Kidney (tissue), 14 donors: Measurements from ENCODE around the gene MCRIP1. TPM values are rescaled to one million over a fixed set of nuclear protein-coding genes. Genes with fewer than 3 reads are reported as not detected.

Source experiments
- DNase-seq, 5 donors: peaks; one replicate each; pipeline ENCODE4 v3.0.0-alpha.2; 2013 to 2020
- FAIRE-seq: peaks from 2 replicates; lab custom pipeline; 2012; peaks lifted over from hg19 to GRCh38; lab: Jason Lieb, UNC
- H3K27ac ChIP-seq, 2 donors: one replicate each; pipeline ENCODE4 v1.7.0; 2013; ENCODE audit warnings: low read depth in 2 of 2, low read length in 2 of 2, inconsistent platforms in 1 of 2
- H3K27me3 ChIP-seq: one replicate; pipeline ENCODE4 v1.7.1; 2013; ENCODE audit warnings: low read length, inconsistent platforms; ENCODE audit not compliant: control insufficient read depth, insufficient read depth
- H3K36me3 ChIP-seq, 3 donors: one replicate each; pipeline versions ENCODE4 v1.7.0 to v1.7.1; 2013; ENCODE audit warnings: low read length in 3 of 3, control low read depth in 1 of 3, inconsistent platforms in 1 of 3; ENCODE audit not compliant: insufficient read depth in 3 of 3, control insufficient read depth in 2 of 3
- H3K4me1 ChIP-seq, 3 donors: one replicate each; pipeline versions ENCODE4 v1.7.0 to v1.7.1; 2013; ENCODE audit warnings: low read length in 3 of 3, inconsistent platforms in 1 of 3, low read depth in 1 of 3; ENCODE audit not compliant: control insufficient read depth in 2 of 3, insufficient read depth in 2 of 3
- H3K4me3 ChIP-seq, 3 donors: one replicate each; pipeline versions ENCODE4 v1.7.0 to v1.8.1; 2013; ENCODE audit warnings: low read length in 3 of 3, control low read depth in 1 of 3, inconsistent platforms in 1 of 3
- H3K9ac ChIP-seq, 3 donors: one replicate each; pipeline versions ENCODE4 v1.7.0 to v1.7.1; 2013; ENCODE audit warnings: low read length in 3 of 3, control low read depth in 1 of 3, inconsistent platforms in 1 of 3
- H3K9me3 ChIP-seq, 3 donors: one replicate each; pipeline versions ENCODE4 v1.7.0 to v1.7.1; 2013; ENCODE audit warnings: low read length in 3 of 3, control low read depth in 1 of 3, inconsistent platforms in 1 of 3; ENCODE audit not compliant: control insufficient read depth in 2 of 3, insufficient read depth in 1 of 3
- CTCF ChIP-seq: IDR thresholded peaks from 3 replicates; pipeline ENCODE4 v1.5.1; 2012; ENCODE audit warnings: mild to moderate bottlenecking, moderate library complexity, borderline replicate concordance; ENCODE audit not compliant: insufficient read depth; ENCODE audit errors: extremely low read depth
- intact Hi-C: fragments of 100-400 bp; cut with DNase I; formaldehyde crosslinking; loops from one replicate; pipeline ENCODE4 v1.11.1; 2022
- polyA plus RNA-seq: library from polyadenylated mRNA; stranded (reverse); fragments of 350-450 nt; fragmentation: Illumina TruSeq; extraction: RNeasy Lipid Tissue Mini Kit (QIAGEN cat#74804); gene quantifications from one replicate; pipeline ENCODE4 v1.2.3, GENCODE V29; 2014; ENCODE audit warnings: low read depth, low replicate concordance; ENCODE audit not compliant: insufficient read depth
- total RNA-seq: library from RNA; stranded (reverse); fragmentation: NEBNext Ultra II Directional; extraction: Animal tissue kit (Norgen Biotek cat#: 25700); gene quantifications from one replicate; pipeline ENCODE4 v1.2.1, GENCODE V29; 2021
- donor health status: control.
- donor health status: control.
- donor health status: control.
- donor health status: control.
- donor health status: control.
- donor health status: DM: yes; HTN: yes; CAD: no.
- donor health status: Normal renal cell carcinoma (clear cell type).

The MCRIP1 gene
- total and polyA plus RNA-seq, 2 donors from 2014 or later = 88.3 to 151 TPM

GRCh38 chr17:81866440-81867169 lies 33.5 kb upstream of the MCRIP1 start:
- peak overlapping the region; percentile 44 to 86 for H3K27ac ChIP-seq
- DNase-seq (peak in 1 of 5 donors; percentile 72), FAIRE-seq (no peak)
- H3K4me1 ChIP-seq = peaks cover 0 to 45% (median 35%) of the 10 kb centered on the region in 3 donors
- no peaks in the 10 kb centered on the region for H3K27me3 ChIP-seq
- intact Hi-C loops = no loop called here
- H3K9me3 ChIP-seq = no peaks in the 10 kb centered on the region
- H3K9ac ChIP-seq = peak overlapping the region in 1 of 3 donors; percentile 34
- TF ChIP-seq CTCF = no peak
- no peak overlapping the region for H3K4me3 ChIP-seq
- H3K36me3 ChIP-seq = peaks cover 0 to 10% (median 0%) of the 10 kb centered on the region in 3 donors

- H3K27ac ChIP-seq = peak overlapping the region; percentile 61 to 86
- no peak overlapping the region for H3K4me3 ChIP-seq
- peaks cover 0 to 10% (median 0%) of the 10 kb centered on the region in 3 donors for H3K36me3 ChIP-seq
- DNase-seq (peak in 1 of 5 donors; percentile 87), FAIRE-seq (no peak)
- no peaks in the 10 kb centered on the region for H3K27me3 ChIP-seq
- peaks cover 0 to 45% (median 35%) of the 10 kb centered on the region in 3 donors for H3K4me1 ChIP-seq
- peak overlapping the region in 1 of 3 donors; percentile 34 for H3K9ac ChIP-seq
- intact Hi-C loops = no loop called here
- no peaks in the 10 kb centered on the region for H3K9me3 ChIP-seq
- no peak for TF ChIP-seq CTCF
Observed at GRCh38 chr17:81865733-81866439, 32.8 kb upstream of the MCRIP1 start.

DNA sequence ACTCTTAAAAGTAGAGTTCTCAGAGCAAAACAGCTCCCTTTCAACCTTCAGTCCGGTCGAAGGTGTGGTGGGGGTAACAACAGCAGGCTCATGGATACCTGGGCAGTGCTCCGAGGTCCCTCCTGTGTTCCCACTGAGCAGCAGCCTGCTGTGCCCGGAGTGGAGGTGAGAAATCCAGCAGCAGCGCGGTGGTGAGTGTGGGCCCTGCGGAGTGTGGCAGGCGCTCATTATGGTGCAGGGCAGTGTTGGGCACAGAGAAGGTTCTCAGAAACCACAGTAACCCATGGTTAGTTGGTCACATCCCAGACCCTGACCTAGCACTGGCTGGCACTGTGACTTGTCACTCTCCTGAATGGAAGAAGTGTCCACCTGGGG lies 32.3 kb upstream of the MCRIP1 start:
- Histone ChIP-seq H3K9ac (no peak overlapping the region), H3K27ac (peak overlapping the region; percentile 61 to 86), H3K36me3 (peaks cover 0 to 10% (median 0%) of the 10 kb centered on the region in 3 donors), H3K4me1 (peaks cover 0 to 45% (median 35%) of the 10 kb centered on the region in 3 donors), H3K4me3 (no peak overlapping the region), H3K9me3 (no peaks in the 10 kb centered on the region), H3K27me3 (no peaks in the 10 kb centered on the region)
- DNase-seq (no peak), FAIRE-seq (no peak)
- intact Hi-C loops = no loop called here
- no peak for TF ChIP-seq CTCF
